HCT116 (cell line): Measurements from ENCODE around the gene OAS2. TPM values are rescaled to one million over a fixed set of nuclear protein-coding genes. Genes with fewer than 3 reads are reported as not detected.

Source experiments
- ATAC-seq: fragments of 200-7000 bp; cut with Tn5 transposase; 2 replicates; pipeline ENCODE4 v1.9.1; 2020; ENCODE audit warnings: mild to moderate bottlenecking, moderate library complexity
- BruUV-seq: library from RNA; stranded (reverse); fragments of 400-500 nt; replicated peaks from 2 replicates; lab custom pipeline; 2021; lab: Mats Ljungman, UMichigan
- CTCF ChIA-PET: fragments of 300-600 bp; sonication (Branson Sonifier 250); formaldehyde crosslinking; loops from one replicate; lab custom pipeline; 2021; ENCODE audit warnings: antibody characterized with exemption; lab: Charles Lee
- POLR2A ChIA-PET: fragments of 300-600, 350-600 bp; sonication (Branson Sonifier 250); formaldehyde crosslinking; loops from one replicate; lab custom pipeline; 2021; ENCODE audit warnings: antibody characterized with exemption; lab: Charles Lee
- RAD21 ChIA-PET, 2 experiments: fragments of 300-600 bp; sonication (Branson Sonifier 250); formaldehyde crosslinking; loops; one replicate each; lab custom pipeline; 2023; ENCODE audit warnings: low total read pairs in 2 of 2; ENCODE audit not compliant: uncharacterized antibody in 2 of 2, unreplicated experiment in 2 of 2, low non-redundant PET in 1 of 2; lab: Charles Lee
- DNase-seq: peaks from one replicate; pipeline ENCODE4 v3.0.0-alpha.2; 2010; ENCODE audit warnings: low read depth, low spot score
- H2AFZ ChIP-seq: fragments of 200-600 bp; shearing (Covaris generic), sonication (generic); 2 replicates; pipeline ENCODE4 v1.6.1; 2017; ENCODE audit warnings: low read depth, mixed run types, mixed read lengths, antibody characterized with exemption, low read length; ENCODE audit not compliant: poor library complexity, severe bottlenecking
- H3K27ac ChIP-seq: 2 replicates; pipeline ENCODE4 v1.5.1; 2012; ENCODE audit warnings: low read depth, low read length
- H3K27me3 ChIP-seq: fragments of 200-600 bp; sonication (generic); 2 replicates; pipeline ENCODE4 v1.6.1; 2016; ENCODE audit warnings: mixed run types, low read length, mixed read lengths; ENCODE audit not compliant: insufficient read depth
- H3K36me3 ChIP-seq, 2 experiments: fragments of 200-500 bp in 1 of 2; fragments of 200-600 bp in 1 of 2; sonication (Bioruptor generic) in 1 of 2; sonication (generic) in 1 of 2; 2 replicates each; pipeline versions ENCODE4 v1.5.1 to v1.6.1; 2014 to 2016; ENCODE audit warnings: low read length in 2 of 2, inconsistent platforms in 1 of 2, mixed read lengths in 1 of 2, mixed run types in 1 of 2; ENCODE audit not compliant: insufficient read depth in 2 of 2, control insufficient read depth in 1 of 2
- H3K4me1 ChIP-seq, 2 experiments: fragments of 200-600 bp in 1 of 2; sonication (generic) in 1 of 2; 2 replicates each; pipeline versions ENCODE4 v1.5.1 to v1.6.1; 2012 to 2017; ENCODE audit warnings: low read length in 2 of 2, inconsistent platforms in 1 of 2, mild to moderate bottlenecking in 1 of 2, mixed read lengths in 1 of 2, mixed run types in 1 of 2, moderate library complexity in 1 of 2; ENCODE audit not compliant: insufficient read depth in 2 of 2, control insufficient read depth in 1 of 2
- H3K4me2 ChIP-seq: fragments of 200-600 bp; sonication (generic); 2 replicates; pipeline ENCODE4 v1.6.1; 2017; ENCODE audit warnings: mixed run types, low read length, mixed read lengths
- H3K4me3 ChIP-seq, 2 experiments: fragments of 200-600 bp in 1 of 2; sonication (generic) in 1 of 2; replicated peaks in 1 of 2; 2 replicates each; pipeline ENCODE4 v1.5.1; 2011 to 2016; ENCODE audit warnings: low read length in 2 of 2, control low read depth in 1 of 2, low read depth in 1 of 2, mild to moderate bottlenecking in 1 of 2, mixed read lengths in 1 of 2, mixed run types in 1 of 2
- H3K79me2 ChIP-seq: fragments of 200-600 bp; sonication (generic); 2 replicates; pipeline ENCODE4 v1.6.1; 2017; ENCODE audit warnings: mild to moderate bottlenecking, mixed run types, low read length, moderate library complexity, mixed read lengths; ENCODE audit not compliant: insufficient read depth
- H3K9ac ChIP-seq: fragments of 200-600 bp; sonication (generic); 2 replicates; pipeline ENCODE4 v1.6.1; 2016; ENCODE audit warnings: low read length, mixed read lengths
- H3K9me2 ChIP-seq: fragments of 200-600 bp; sonication (generic), shearing (Covaris generic); 2 replicates; pipeline ENCODE4 v1.6.1; 2017; ENCODE audit warnings: mixed run types, mild to moderate bottlenecking, moderate library complexity; ENCODE audit not compliant: insufficient read depth
- H3K9me3 ChIP-seq, 2 experiments: fragments of 200-500 bp in 1 of 2; fragments of 200-600 bp in 1 of 2; sonication (Bioruptor generic) in 1 of 2; sonication (generic) in 1 of 2; 2 replicates each; pipeline ENCODE4 v1.6.1; 2014 to 2017; ENCODE audit warnings: low read length in 2 of 2, mixed read lengths in 2 of 2, inconsistent platforms in 1 of 2, low read depth in 1 of 2, mild to moderate bottlenecking in 1 of 2, mixed run types in 1 of 2, moderate library complexity in 1 of 2; ENCODE audit not compliant: control insufficient read depth in 1 of 2, insufficient read depth in 1 of 2
- H4K20me1 ChIP-seq: fragments of 200-600 bp; sonication (generic), shearing (Covaris generic); 2 replicates; pipeline ENCODE4 v1.6.1; 2017; ENCODE audit warnings: mixed run types, mild to moderate bottlenecking, moderate library complexity; ENCODE audit not compliant: insufficient read depth
- CEBPB ChIP-seq: IDR thresholded peaks from 2 replicates; pipeline ENCODE4 v1.6.1; 2012; ENCODE audit warnings: low read depth
- EGR1 ChIP-seq: IDR thresholded peaks from 2 replicates; pipeline ENCODE4 v1.6.1; 2012; ENCODE audit warnings: low read depth
- ELF1 ChIP-seq: IDR thresholded peaks from 2 replicates; pipeline ENCODE4 v1.6.1; 2012; ENCODE audit warnings: low read depth, borderline replicate concordance
- EZH2 ChIP-seq: fragments of 200-600 bp; sonication (generic); IDR thresholded peaks from 2 replicates; pipeline ENCODE4 v1.6.1; 2017; ENCODE audit warnings: antibody characterized with exemption, mixed run types
- FOSL1 ChIP-seq: IDR thresholded peaks from 2 replicates; pipeline ENCODE4 v1.6.1; 2012; ENCODE audit warnings: low read depth
- JUND ChIP-seq: IDR thresholded peaks from 2 replicates; pipeline ENCODE4 v1.6.1; 2012
- RAD21 ChIP-seq: IDR thresholded peaks from 2 replicates; pipeline ENCODE4 v1.6.1; 2012; ENCODE audit warnings: low read depth, mild to moderate bottlenecking
- SIN3A ChIP-seq: IDR thresholded peaks from 2 replicates; pipeline ENCODE4 v1.6.1; 2012; ENCODE audit warnings: low read depth
- TCF7L2 ChIP-seq: IDR thresholded peaks from 2 replicates; pipeline ENCODE4 v1.7.0; 2011; ENCODE audit warnings: borderline replicate concordance, inconsistent platforms; ENCODE audit not compliant: insufficient read depth, insufficient read length; ENCODE audit errors: extremely low read depth
- ZFX ChIP-seq: fragments of 450-650 bp; IDR thresholded peaks from 2 replicates; pipeline ENCODE4 v1.6.1; 2017
- ZNF274 ChIP-seq: fragments of 200-500 bp; sonication (Bioruptor generic); IDR thresholded peaks from 2 replicates; pipeline ENCODE4 v1.6.1; 2014; ENCODE audit warnings: mild to moderate bottlenecking, low read depth, low read length, inconsistent platforms
- intact Hi-C: fragments of 100-400 bp; cut with micrococcal nuclease; formaldehyde crosslinking; loops from 2 replicates; pipeline ENCODE4 v1.10.0; 2022
- total RNA-seq: library from RNA; stranded (reverse); gene quantifications from one replicate; pipeline ENCODE4 v1.2.1, GENCODE V29; 2021; ENCODE audit not compliant: unreplicated experiment
- TF ChIP-seq, protein P1 (sequence below): IDR thresholded peaks from 2 replicates; pipeline ENCODE4 v1.6.1; 2012
- TF ChIP-seq, protein P2 (sequence below), 3 experiments: fragments of 200-600 bp in 1 of 3; sonication (generic) in 1 of 3; IDR thresholded peaks in 2 of 3; conservative IDR thresholded peaks in 1 of 3; 2 replicates each; pipeline ENCODE4 v1.5.1; 2012 to 2017; ENCODE audit warnings: low read depth in 2 of 3, low read length in 2 of 3, antibody characterized with exemption in 1 of 3, borderline replicate concordance in 1 of 3, control low read depth in 1 of 3, mild to moderate bottlenecking in 1 of 3, mixed read lengths in 1 of 3, mixed run types in 1 of 3, moderate library complexity in 1 of 3; ENCODE audit not compliant: insufficient read depth in 1 of 3
- TF ChIP-seq, protein P3 (sequence below): IDR thresholded peaks from 2 replicates; pipeline ENCODE4 v1.6.1; 2011; ENCODE audit warnings: mild to moderate bottlenecking, low read length, moderate library complexity; ENCODE audit not compliant: insufficient replicate concordance; ENCODE audit errors: extremely low read depth

Gene OAS2
- total RNA-seq, 1 experiment from 2014 or later = 0.30 TPM

DNA sequence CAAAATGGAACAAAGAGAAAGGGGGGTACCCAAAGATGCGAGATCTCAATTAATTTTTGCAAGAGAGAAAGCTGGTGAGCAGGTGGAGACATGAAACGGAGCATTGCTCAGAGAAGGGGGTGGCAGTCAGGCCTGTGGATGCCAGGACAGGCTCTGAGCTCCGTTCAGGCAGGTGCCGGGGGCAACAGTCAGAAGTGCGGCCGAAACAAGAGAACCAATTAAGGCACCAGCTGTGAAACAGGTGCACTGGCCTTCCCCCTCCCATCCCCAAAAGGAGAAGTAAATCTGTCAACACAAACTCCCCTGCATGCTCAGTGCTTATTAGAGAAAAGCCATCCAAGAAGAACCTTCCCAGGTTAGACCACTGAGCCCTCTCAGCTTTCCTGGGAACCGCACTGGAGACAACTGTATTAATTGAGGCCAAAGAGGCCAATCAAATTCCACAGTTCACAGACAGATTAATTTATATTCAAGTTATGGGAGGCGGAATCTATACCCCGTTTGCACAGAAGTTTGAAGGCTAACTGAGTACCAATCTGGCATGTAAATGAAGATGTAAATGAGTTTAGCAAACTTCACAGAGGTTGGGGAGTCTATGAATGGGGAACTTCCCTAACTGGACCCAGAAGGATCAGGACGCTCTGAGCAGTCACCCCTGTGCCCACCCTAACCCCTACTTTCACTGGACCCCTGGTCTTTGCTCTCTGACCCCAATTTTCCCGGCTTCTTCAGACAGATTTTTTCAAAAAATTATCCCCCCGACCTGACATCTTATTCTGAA, 20.9 kb downstream of the OAS2 start:
- CTCF ChIA-PET = interaction anchor here (0.6 to 1.6 kb wide), 2 partner anchors 11 to 1400 kb away, joined by 3 to 4 read pairs; no protein-coding TSS in a partner anchor
- TF ChIP-seq CEBPB = no peak
- TF ChIP-seq SIN3A = no peak
- TF ChIP-seq ZNF274 = no peak
- TF ChIP-seq, protein P1, sequence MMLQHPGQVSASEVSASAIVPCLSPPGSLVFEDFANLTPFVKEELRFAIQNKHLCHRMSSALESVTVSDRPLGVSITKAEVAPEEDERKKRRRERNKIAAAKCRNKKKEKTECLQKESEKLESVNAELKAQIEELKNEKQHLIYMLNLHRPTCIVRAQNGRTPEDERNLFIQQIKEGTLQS = no peak
- no peak for TF ChIP-seq FOSL1
- TF ChIP-seq ZFX = no peak
- no peak for TF ChIP-seq ELF1
- TF ChIP-seq EZH2 = no peak
- no peak for TF ChIP-seq JUND
- no peak for TF ChIP-seq TCF7L2
- TF ChIP-seq RAD21 = no peak
- no peak for TF ChIP-seq EGR1
- TF ChIP-seq, protein P2, sequence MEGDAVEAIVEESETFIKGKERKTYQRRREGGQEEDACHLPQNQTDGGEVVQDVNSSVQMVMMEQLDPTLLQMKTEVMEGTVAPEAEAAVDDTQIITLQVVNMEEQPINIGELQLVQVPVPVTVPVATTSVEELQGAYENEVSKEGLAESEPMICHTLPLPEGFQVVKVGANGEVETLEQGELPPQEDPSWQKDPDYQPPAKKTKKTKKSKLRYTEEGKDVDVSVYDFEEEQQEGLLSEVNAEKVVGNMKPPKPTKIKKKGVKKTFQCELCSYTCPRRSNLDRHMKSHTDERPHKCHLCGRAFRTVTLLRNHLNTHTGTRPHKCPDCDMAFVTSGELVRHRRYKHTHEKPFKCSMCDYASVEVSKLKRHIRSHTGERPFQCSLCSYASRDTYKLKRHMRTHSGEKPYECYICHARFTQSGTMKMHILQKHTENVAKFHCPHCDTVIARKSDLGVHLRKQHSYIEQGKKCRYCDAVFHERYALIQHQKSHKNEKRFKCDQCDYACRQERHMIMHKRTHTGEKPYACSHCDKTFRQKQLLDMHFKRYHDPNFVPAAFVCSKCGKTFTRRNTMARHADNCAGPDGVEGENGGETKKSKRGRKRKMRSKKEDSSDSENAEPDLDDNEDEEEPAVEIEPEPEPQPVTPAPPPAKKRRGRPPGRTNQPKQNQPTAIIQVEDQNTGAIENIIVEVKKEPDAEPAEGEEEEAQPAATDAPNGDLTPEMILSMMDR (IDR thresholded peaks at IDR 0.05 in 2 of 3, conservative IDR thresholded peaks at IDR 0.05 in 1 of 3; ENCODE audit: borderline replicate concordance in 1 of 3, insufficient read depth in 1 of 3, low read depth in 2 of 3, low read length in 2 of 3) = no peak
- TF ChIP-seq, protein P3, sequence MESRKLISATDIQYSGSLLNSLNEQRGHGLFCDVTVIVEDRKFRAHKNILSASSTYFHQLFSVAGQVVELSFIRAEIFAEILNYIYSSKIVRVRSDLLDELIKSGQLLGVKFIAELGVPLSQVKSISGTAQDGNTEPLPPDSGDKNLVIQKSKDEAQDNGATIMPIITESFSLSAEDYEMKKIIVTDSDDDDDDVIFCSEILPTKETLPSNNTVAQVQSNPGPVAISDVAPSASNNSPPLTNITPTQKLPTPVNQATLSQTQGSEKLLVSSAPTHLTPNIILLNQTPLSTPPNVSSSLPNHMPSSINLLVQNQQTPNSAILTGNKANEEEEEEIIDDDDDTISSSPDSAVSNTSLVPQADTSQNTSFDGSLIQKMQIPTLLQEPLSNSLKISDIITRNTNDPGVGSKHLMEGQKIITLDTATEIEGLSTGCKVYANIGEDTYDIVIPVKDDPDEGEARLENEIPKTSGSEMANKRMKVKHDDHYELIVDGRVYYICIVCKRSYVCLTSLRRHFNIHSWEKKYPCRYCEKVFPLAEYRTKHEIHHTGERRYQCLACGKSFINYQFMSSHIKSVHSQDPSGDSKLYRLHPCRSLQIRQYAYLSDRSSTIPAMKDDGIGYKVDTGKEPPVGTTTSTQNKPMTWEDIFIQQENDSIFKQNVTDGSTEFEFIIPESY = no peak
- no peaks in the 10 kb centered on the region for H3K27me3 ChIP-seq
- POLR2A ChIA-PET = no interaction called here
- no TSS peak for BruUV-seq
- no peaks in the 10 kb centered on the region for H3K36me3 ChIP-seq
- DNase-seq = no peak
- no peak overlapping the region for H3K27ac ChIP-seq
- H3K4me2 ChIP-seq = no peak overlapping the region
- RAD21 ChIA-PET = no interaction called here
- no peaks in the 10 kb centered on the region for H3K9me3 ChIP-seq
- no peak overlapping the region for H3K4me3 ChIP-seq
- H2AFZ ChIP-seq = no peak overlapping the region
- peaks cover 0 to 4% of the 10 kb centered on the region in 2 experiments; a peak in 2 of 4 replicates for H3K4me1 ChIP-seq
- H3K9ac ChIP-seq = no peak overlapping the region
- ATAC-seq = no peak
- no peaks in the 10 kb centered on the region for H3K9me2 ChIP-seq
- no peaks in the 10 kb centered on the region for H4K20me1 ChIP-seq
- intact Hi-C loops = no loop called here
- H3K79me2 ChIP-seq = no peaks in the 10 kb centered on the region
